ENCODE results near the gene ZMAT2.

DNA sequence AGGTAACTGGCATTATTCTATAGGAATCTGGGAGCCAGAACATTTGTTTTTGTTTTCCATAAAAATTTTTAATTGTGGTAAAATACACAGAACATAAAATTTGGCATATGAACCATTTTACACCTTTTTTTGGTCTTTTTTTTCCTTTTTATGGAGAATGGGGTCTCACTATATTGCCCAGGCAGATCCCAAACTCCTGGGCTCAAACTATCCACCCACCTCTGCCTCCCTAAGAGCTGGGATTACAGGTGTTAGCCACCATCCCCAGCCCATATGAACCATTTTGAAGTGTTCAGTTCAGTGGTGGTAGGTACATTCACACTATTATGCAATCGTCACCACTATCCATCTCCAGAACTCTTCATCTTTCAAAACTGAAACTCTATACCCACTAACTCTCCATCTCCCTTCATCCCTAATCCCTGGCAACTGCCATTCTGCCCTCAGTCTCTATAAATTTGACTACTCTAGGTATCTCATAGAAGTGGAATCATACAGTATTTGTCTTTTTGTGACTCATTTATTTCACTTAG is 13.4 kb downstream of the ZMAT2 start:
- TF ChIP-seq, protein P1, sequence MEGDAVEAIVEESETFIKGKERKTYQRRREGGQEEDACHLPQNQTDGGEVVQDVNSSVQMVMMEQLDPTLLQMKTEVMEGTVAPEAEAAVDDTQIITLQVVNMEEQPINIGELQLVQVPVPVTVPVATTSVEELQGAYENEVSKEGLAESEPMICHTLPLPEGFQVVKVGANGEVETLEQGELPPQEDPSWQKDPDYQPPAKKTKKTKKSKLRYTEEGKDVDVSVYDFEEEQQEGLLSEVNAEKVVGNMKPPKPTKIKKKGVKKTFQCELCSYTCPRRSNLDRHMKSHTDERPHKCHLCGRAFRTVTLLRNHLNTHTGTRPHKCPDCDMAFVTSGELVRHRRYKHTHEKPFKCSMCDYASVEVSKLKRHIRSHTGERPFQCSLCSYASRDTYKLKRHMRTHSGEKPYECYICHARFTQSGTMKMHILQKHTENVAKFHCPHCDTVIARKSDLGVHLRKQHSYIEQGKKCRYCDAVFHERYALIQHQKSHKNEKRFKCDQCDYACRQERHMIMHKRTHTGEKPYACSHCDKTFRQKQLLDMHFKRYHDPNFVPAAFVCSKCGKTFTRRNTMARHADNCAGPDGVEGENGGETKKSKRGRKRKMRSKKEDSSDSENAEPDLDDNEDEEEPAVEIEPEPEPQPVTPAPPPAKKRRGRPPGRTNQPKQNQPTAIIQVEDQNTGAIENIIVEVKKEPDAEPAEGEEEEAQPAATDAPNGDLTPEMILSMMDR (IDR thresholded peaks at IDR 0.05) = no peak
- TF ChIP-seq EP300 (IDR thresholded peaks at IDR 0.05) (no peak), POLR2A (IDR thresholded peaks at IDR 0.05) (no peak), POLR2AphosphoS5 (IDR thresholded peaks at IDR 0.05) (no peak)

Data from sigmoid colon (tissue), 4 donors.